LHCN-M2 (cell line): ENCODE data around the gene LYPD8. TPM values are rescaled to one million over a fixed set of nuclear protein-coding genes. Genes with fewer than 3 reads are reported as not detected.
A peak's percentile ranks its signal among the peaks of the same experiment; 100 is the strongest.

Experiments
- DNase-seq: peaks from one replicate; pipeline ENCODE4 v3.0.0-alpha.2; 2012; ENCODE audit warnings: low read depth
- total RNA-seq: library from RNA; depleted of rRNA; stranded (reverse); fragments of >200 nt; gene quantifications from 2 replicates; pipeline ENCODE4 v1.2.3, GENCODE V29; 2014

LYPD8 gene
- total RNA-seq, 1 experiment from 2014 or later: not detected

GRCh38 chr1:248757784-248758195 is 2.2 kb upstream of the LYPD8 start:
- DNase-seq: no peak

- DNase-seq: no peak
These were observed 1.1 kb upstream of the LYPD8 start for GRCh38 chr1:248756636-248757035.

GRCh38 chr1:248756151-248756550 is 592 bp upstream of the LYPD8 start:
- DNase-seq: no peak

GRCh38 chr1:248753708-248754280 is 1.8 kb downstream of the LYPD8 start:
- DNase-seq: no peak

GRCh38 chr1:248753029-248753594 is 2.4 kb downstream of the LYPD8 start:
- no peak for DNase-seq

- no peak for DNase-seq
These were observed 3.2 kb downstream of the LYPD8 start for GRCh38 chr1:248752161-248753028.

GRCh38 chr1:248751635-248752034 is 3.9 kb downstream of the LYPD8 start:
- DNase-seq: no peak

GRCh38 chr1:248751142-248751541 is 4.4 kb downstream of the LYPD8 start:
- DNase-seq: no peak

GRCh38 chr1:248750496-248750895 is 5.1 kb downstream of the LYPD8 start:
- no peak for DNase-seq

GRCh38 chr1:248748211-248748610 is 7.3 kb downstream of the LYPD8 start:
- DNase-seq: no peak

- DNase-seq: no peak
These were observed 14.7 kb downstream of the LYPD8 start for GRCh38 chr1:248740876-248741275.

- DNase-seq: no peak
These were observed 15.9 kb downstream of the LYPD8 start for GRCh38 chr1:248739572-248740205.

- no peak for DNase-seq
These were observed 18.1 kb downstream of the LYPD8 start for GRCh38 chr1:248737457-248737856.

- no peak for DNase-seq
These were observed 18.6 kb downstream of the LYPD8 start for GRCh38 chr1:248736977-248737376.

GRCh38 chr1:248733566-248733965 is 22.0 kb downstream of the LYPD8 start:
- DNase-seq: no peak

GRCh38 chr1:248730507-248731335 is 24.8 kb downstream of the LYPD8 start:
- DNase-seq: no peak

- peak; percentile 8 for DNase-seq
These were observed 41.3 kb downstream of the LYPD8 start for GRCh38 chr1:248714248-248714647.

- no peak for DNase-seq
These were observed 45.2 kb downstream of the LYPD8 start for GRCh38 chr1:248710305-248710900.

GRCh38 chr1:248704606-248705005 is 51.0 kb downstream of the LYPD8 start:
- DNase-seq: no peak

- no peak for DNase-seq
These were observed 51.9 kb downstream of the LYPD8 start for GRCh38 chr1:248703674-248704073.

- no peak for DNase-seq
These were observed 52.8 kb downstream of the LYPD8 start, which contains the start of gene OR14I1 for GRCh38 chr1:248702714-248703113. Gene OR14I1, minus strand, starts transcription at chr1:248702766.
